Astrocyte (in vitro differentiated cells and primary cell): ENCODE results near the gene FTO. TPM values are rescaled to one million over a fixed set of nuclear protein-coding genes. Genes with fewer than 3 reads are reported as not detected.
A peak's percentile ranks its signal among the peaks of the same experiment; 100 is the strongest.

Source experiments
- DNase-seq: peaks from one replicate; pipeline ENCODE4 v3.0.0-alpha.2; 2010; ENCODE audit warnings: low read depth
- FAIRE-seq: peaks from 2 replicates; lab custom pipeline; 2011; peaks lifted over from hg19 to GRCh38; lab: Jason Lieb, UNC
- H2AFZ ChIP-seq: 2 replicates; pipeline ENCODE4 v1.6.0; 2012; ENCODE audit warnings: low read depth, low read length, inconsistent platforms
- H3K27ac ChIP-seq: 2 replicates; pipeline ENCODE4 v1.5.1; 2011; ENCODE audit warnings: low read depth, low read length, inconsistent platforms
- H3K27me3 ChIP-seq: 2 replicates; pipeline ENCODE4 v1.6.0; 2011; ENCODE audit warnings: low read length, inconsistent platforms; ENCODE audit not compliant: insufficient read depth
- H3K36me3 ChIP-seq: 2 replicates; pipeline ENCODE4 v1.5.1; 2011; ENCODE audit warnings: low read length, inconsistent platforms; ENCODE audit not compliant: insufficient read depth
- H3K4me1 ChIP-seq: 2 replicates; pipeline ENCODE4 v1.5.1; 2011; ENCODE audit warnings: low read length, inconsistent platforms; ENCODE audit not compliant: insufficient read depth
- H3K4me2 ChIP-seq: 2 replicates; pipeline ENCODE4 v1.6.0; 2012; ENCODE audit warnings: low read length, inconsistent platforms
- H3K4me3 ChIP-seq: 2 replicates; pipeline ENCODE4 v1.5.1; 2011; ENCODE audit warnings: low read depth, mild to moderate bottlenecking, low read length, inconsistent platforms; ENCODE audit not compliant: insufficient read depth
- H3K79me2 ChIP-seq: 2 replicates; pipeline ENCODE4 v1.6.0; 2012; ENCODE audit warnings: mild to moderate bottlenecking, low read length, inconsistent platforms; ENCODE audit not compliant: insufficient read depth
- H3K9ac ChIP-seq: 2 replicates; pipeline ENCODE4 v1.6.0; 2012; ENCODE audit warnings: mild to moderate bottlenecking, low read length, inconsistent platforms
- H3K9me3 ChIP-seq: 2 replicates; pipeline ENCODE4 v1.5.1; 2012; ENCODE audit warnings: low read depth, mild to moderate bottlenecking, low read length, inconsistent platforms; ENCODE audit not compliant: insufficient read depth
- H4K20me1 ChIP-seq: 2 replicates; pipeline ENCODE4 v1.6.0; 2012; ENCODE audit warnings: low read length, inconsistent platforms; ENCODE audit not compliant: insufficient read depth
- H3K27ac Mint-ChIP-seq: one replicate; pipeline ENCODE4 v1.8.0; 2021; ENCODE audit warnings: mild to moderate bottlenecking, mixed read lengths; ENCODE audit not compliant: unreplicated experiment
- H3K27me3 Mint-ChIP-seq: one replicate; pipeline ENCODE4 v1.8.0; 2021; ENCODE audit warnings: low read depth, mixed read lengths; ENCODE audit not compliant: unreplicated experiment
- H3K36me3 Mint-ChIP-seq: one replicate; pipeline ENCODE4 v1.8.0; 2021; ENCODE audit warnings: low read depth, mixed read lengths; ENCODE audit not compliant: unreplicated experiment
- H3K4me1 Mint-ChIP-seq: one replicate; pipeline ENCODE4 v1.8.0; 2021; ENCODE audit warnings: low read depth, mixed read lengths; ENCODE audit not compliant: unreplicated experiment
- H3K4me3 Mint-ChIP-seq: one replicate; pipeline ENCODE4 v1.8.0; 2021; ENCODE audit warnings: mild to moderate bottlenecking, moderate library complexity, mixed read lengths; ENCODE audit not compliant: unreplicated experiment
- H3K9me3 Mint-ChIP-seq: one replicate; pipeline ENCODE4 v1.8.0; 2021; ENCODE audit warnings: mild to moderate bottlenecking, mixed read lengths; ENCODE audit not compliant: unreplicated experiment
- EZH2 ChIP-seq: IDR thresholded peaks from 2 replicates; pipeline ENCODE4 v1.6.1; 2012; ENCODE audit warnings: mild to moderate bottlenecking, low read length, inconsistent platforms; ENCODE audit not compliant: insufficient read depth
- total RNA-seq: library from RNA; stranded (reverse); gene quantifications from 2 replicates; pipeline ENCODE4 v1.2.1, GENCODE V29; 2021
- TF ChIP-seq, protein P1 (sequence below): IDR thresholded peaks from 2 replicates; pipeline ENCODE4 v1.5.1; 2011; ENCODE audit warnings: low read depth, mild to moderate bottlenecking, inconsistent platforms, low read length, moderate library complexity; ENCODE audit not compliant: insufficient read depth

FTO gene
- total RNA-seq, 1 donor from 2014 or later, result 73.1 TPM

DNA sequence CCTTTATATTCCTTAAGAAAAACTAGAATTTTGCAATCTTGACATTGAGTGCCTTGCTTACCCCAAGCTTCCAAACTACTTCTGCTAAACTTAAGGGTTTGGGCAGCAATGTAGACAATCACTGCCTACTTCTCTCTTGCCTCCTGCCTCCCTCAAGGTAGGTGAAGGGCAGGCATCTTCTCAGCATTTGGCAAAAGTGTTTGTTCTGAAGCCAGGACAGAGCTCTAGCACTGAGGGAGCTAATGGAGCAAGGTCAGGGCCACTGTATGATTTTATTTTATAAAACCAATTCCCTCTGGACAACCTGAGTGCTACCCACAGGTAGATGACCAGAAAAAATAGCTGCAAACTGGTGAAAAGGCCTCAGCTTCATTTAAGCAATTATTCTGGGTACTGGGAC is 470.8 kb downstream of the FTO start:
- Histone ChIP-seq H4K20me1 (no peaks in the 10 kb centered on the region), H3K27me3 (peaks cover 16% of the 10 kb centered on the region), H3K36me3 (no peaks in the 10 kb centered on the region), H3K27ac (no peak overlapping the region), H2AFZ (no peak overlapping the region), H3K9ac (no peak overlapping the region), H3K4me3 (no peak overlapping the region), H3K4me2 (no peak overlapping the region), H3K79me2 (no peaks in the 10 kb centered on the region), H3K4me1 (peaks cover 3% of the 10 kb centered on the region), H3K9me3 (no peaks in the 10 kb centered on the region)
- DNase-seq (no peak), FAIRE-seq (no peak)
- H3K36me3 Mint-ChIP-seq, result no peaks in the 10 kb centered on the region
- H3K9me3 Mint-ChIP-seq, result no peaks in the 10 kb centered on the region
- no peaks in the 10 kb centered on the region for H3K27me3 Mint-ChIP-seq
- no peak overlapping the region for H3K4me3 Mint-ChIP-seq
- TF ChIP-seq, protein P1, sequence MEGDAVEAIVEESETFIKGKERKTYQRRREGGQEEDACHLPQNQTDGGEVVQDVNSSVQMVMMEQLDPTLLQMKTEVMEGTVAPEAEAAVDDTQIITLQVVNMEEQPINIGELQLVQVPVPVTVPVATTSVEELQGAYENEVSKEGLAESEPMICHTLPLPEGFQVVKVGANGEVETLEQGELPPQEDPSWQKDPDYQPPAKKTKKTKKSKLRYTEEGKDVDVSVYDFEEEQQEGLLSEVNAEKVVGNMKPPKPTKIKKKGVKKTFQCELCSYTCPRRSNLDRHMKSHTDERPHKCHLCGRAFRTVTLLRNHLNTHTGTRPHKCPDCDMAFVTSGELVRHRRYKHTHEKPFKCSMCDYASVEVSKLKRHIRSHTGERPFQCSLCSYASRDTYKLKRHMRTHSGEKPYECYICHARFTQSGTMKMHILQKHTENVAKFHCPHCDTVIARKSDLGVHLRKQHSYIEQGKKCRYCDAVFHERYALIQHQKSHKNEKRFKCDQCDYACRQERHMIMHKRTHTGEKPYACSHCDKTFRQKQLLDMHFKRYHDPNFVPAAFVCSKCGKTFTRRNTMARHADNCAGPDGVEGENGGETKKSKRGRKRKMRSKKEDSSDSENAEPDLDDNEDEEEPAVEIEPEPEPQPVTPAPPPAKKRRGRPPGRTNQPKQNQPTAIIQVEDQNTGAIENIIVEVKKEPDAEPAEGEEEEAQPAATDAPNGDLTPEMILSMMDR, result no peak
- TF ChIP-seq EZH2, result no peak
- H3K4me1 Mint-ChIP-seq, result peaks cover 24% of the 10 kb centered on the region
- no peak overlapping the region for H3K27ac Mint-ChIP-seq

DNA sequence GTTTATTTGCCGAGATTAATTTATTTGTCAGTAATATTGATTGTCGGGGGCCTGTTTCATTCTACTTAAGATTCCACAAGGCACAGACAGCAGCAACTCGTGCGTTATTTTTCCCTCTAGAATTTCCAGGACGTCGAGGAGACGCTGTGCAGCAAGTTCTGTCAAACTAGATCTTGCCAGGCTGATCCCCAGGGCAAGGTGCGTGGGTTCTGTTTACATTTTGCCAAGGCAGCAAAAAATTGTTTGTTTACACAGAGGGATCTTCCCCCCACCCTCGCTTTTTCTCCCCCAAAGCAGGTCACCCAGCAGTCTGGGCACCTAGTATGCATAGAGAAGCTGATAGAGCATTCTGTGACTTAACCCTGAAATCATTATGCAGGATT is 471.2 kb downstream of the FTO start:
- Mint-ChIP-seq H3K9me3 (no peaks in the 10 kb centered on the region), H3K4me1 (peaks cover 24% of the 10 kb centered on the region), H3K36me3 (no peaks in the 10 kb centered on the region), H3K27ac (no peak overlapping the region), H3K27me3 (no peaks in the 10 kb centered on the region), H3K4me3 (no peak overlapping the region)
- Histone ChIP-seq H3K27me3 (peaks cover 16% of the 10 kb centered on the region), H3K4me3 (no peak overlapping the region), H3K9me3 (no peaks in the 10 kb centered on the region), H3K9ac (no peak overlapping the region), H3K4me1 (peaks cover 3% of the 10 kb centered on the region), H4K20me1 (no peaks in the 10 kb centered on the region), H3K36me3 (no peaks in the 10 kb centered on the region), H3K27ac (no peak overlapping the region), H2AFZ (no peak overlapping the region), H3K79me2 (no peaks in the 10 kb centered on the region), H3K4me2 (peak overlapping the region; percentile 79)
- TF ChIP-seq EZH2, result no peak
- TF ChIP-seq, protein P1, result no peak
- FAIRE-seq (no peak), DNase-seq (no peak)

DNA sequence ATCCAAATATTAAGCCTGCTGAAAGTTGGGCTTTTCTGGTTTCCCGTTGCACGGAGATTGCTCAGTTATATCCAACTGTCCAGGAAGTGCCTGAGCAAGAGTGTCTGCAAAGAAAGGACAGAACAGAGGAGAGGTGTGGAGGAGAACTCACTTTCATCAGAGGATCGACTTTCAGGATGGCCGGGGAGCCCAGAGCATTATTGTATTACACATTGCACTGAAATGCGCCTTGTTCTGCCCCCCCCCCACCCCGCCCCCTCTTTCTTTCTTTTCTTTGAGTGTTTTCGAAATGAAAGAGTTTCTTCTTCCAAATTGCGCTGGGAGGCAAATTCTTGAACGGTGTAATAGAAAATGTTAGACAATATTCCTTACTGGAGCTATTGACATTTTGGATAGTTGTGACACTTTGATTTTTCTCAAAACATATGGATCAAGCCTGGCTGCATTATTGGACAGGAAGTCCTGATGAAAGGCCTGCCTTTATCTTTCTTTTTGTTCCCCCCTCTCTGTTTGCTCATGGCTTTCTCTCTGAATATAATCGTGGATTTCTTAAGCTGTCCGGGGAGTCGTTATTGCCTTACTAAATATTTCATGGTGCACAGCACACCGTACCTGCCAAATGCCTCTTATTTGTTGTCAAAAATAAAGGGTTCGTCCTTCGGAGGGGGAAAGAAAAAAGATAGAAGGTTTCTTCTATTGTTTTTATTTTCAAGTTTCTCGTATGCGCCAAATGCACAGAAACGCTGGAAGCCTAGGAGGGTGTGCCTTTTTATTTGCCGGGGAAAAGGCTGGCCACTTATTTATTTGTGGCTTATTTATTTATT is 471.8 kb downstream of the FTO start:
- FAIRE-seq, result no peak
- Histone ChIP-seq H3K9me3 (no peaks in the 10 kb centered on the region), H3K27me3 (peaks cover 16% of the 10 kb centered on the region), H3K36me3 (no peaks in the 10 kb centered on the region), H3K27ac (no peak overlapping the region), H3K4me2 (peak overlapping the region; percentile 79), H2AFZ (peak overlapping the region; percentile 13), H3K9ac (no peak overlapping the region), H3K4me1 (peaks cover 3% of the 10 kb centered on the region), H3K4me3 (peak overlapping the region; percentile 35), H4K20me1 (no peaks in the 10 kb centered on the region), H3K79me2 (no peaks in the 10 kb centered on the region)
- no peak for TF ChIP-seq EZH2
- TF ChIP-seq, protein P1, result no peak
- Mint-ChIP-seq H3K27me3 (no peaks in the 10 kb centered on the region), H3K9me3 (no peaks in the 10 kb centered on the region), H3K27ac (no peak overlapping the region), H3K4me3 (no peak overlapping the region), H3K4me1 (peaks cover 24% of the 10 kb centered on the region), H3K36me3 (no peaks in the 10 kb centered on the region)
- DNase-seq, result peak; percentile 8
